Loucy (cell line): Measurements from ENCODE around the gene BRD1.

Experiments used
- H2AFZ ChIP-seq: fragments of 200-600 bp; sonication (generic); 2 replicates; pipeline ENCODE4 v1.6.0; 2016; ENCODE audit warnings: antibody characterized with exemption, mild to moderate bottlenecking, low read length, moderate library complexity
- H3F3A ChIP-seq: fragments of 200-600 bp; 2 replicates; pipeline ENCODE4 v1.6.0; 2016; ENCODE audit warnings: antibody characterized with exemption, low read depth, mild to moderate bottlenecking
- H3K27me3 ChIP-seq: fragments of 200-600 bp; sonication (generic); 2 replicates; pipeline ENCODE4 v1.6.1; 2014; ENCODE audit warnings: low read length, mild to moderate bottlenecking; ENCODE audit not compliant: insufficient read depth, poor library complexity, severe bottlenecking
- H3K36me3 ChIP-seq: fragments of 200-600 bp; sonication (generic); 2 replicates; pipeline ENCODE4 v1.6.1; 2016; ENCODE audit warnings: low read length; ENCODE audit not compliant: insufficient read depth
- H3K4me1 ChIP-seq: fragments of 200-600 bp; sonication (generic); 2 replicates; pipeline ENCODE4 v1.5.1; 2014; ENCODE audit warnings: low read length, mild to moderate bottlenecking; ENCODE audit not compliant: insufficient read depth, poor library complexity, severe bottlenecking
- H3K4me2 ChIP-seq: fragments of 200-600 bp; sonication (generic); 2 replicates; pipeline ENCODE4 v1.6.0; 2014; ENCODE audit warnings: antibody characterized with exemption, low read length, low read depth, mild to moderate bottlenecking; ENCODE audit not compliant: poor library complexity, severe bottlenecking
- H3K4me3 ChIP-seq: fragments of 200-600 bp; sonication (generic); 2 replicates; pipeline ENCODE4 v1.5.1; 2014; ENCODE audit warnings: low read length, mild to moderate bottlenecking, mixed read lengths; ENCODE audit not compliant: poor library complexity, severe bottlenecking
- H3K79me2 ChIP-seq: fragments of 200-600 bp; sonication (generic); 2 replicates; pipeline ENCODE4 v1.6.1; 2014; ENCODE audit warnings: low read length; ENCODE audit not compliant: insufficient read depth
- H3K9ac ChIP-seq: fragments of 200-600 bp; sonication (generic); 2 replicates; pipeline ENCODE4 v1.6.0; 2014; ENCODE audit warnings: mild to moderate bottlenecking, low read depth, low read length, moderate library complexity; ENCODE audit not compliant: poor library complexity, severe bottlenecking
- H3K9me2 ChIP-seq: fragments of 200-600 bp; sonication (generic); replicated peaks from 2 replicates; pipeline ENCODE4 v1.6.1; 2016; ENCODE audit warnings: low read depth, low read length, mixed read lengths
- H3K9me3 ChIP-seq: fragments of 200-600 bp; sonication (generic); 2 replicates; pipeline ENCODE4 v1.6.1; 2014; ENCODE audit warnings: mild to moderate bottlenecking, antibody characterized with exemption, low read length, low read depth; ENCODE audit not compliant: insufficient read depth
- H4K20me1 ChIP-seq: fragments of 200-600 bp; sonication (generic); 2 replicates; pipeline ENCODE4 v1.6.0; 2014; ENCODE audit warnings: antibody characterized with exemption, low read length, mild to moderate bottlenecking; ENCODE audit not compliant: insufficient read depth, poor library complexity, severe bottlenecking
- EZH2phosphoT487 ChIP-seq: fragments of 200-600 bp; IDR thresholded peaks from 2 replicates; pipeline ENCODE4 v1.6.1; 2018; ENCODE audit warnings: antibody characterized with exemption, mild to moderate bottlenecking, moderate library complexity, borderline replicate concordance
- TF ChIP-seq, protein P1 (sequence below): fragments of 200-600 bp; sonication (generic); conservative IDR thresholded peaks from 2 replicates; pipeline ENCODE4 v1.5.1; 2014; ENCODE audit warnings: mild to moderate bottlenecking, antibody characterized with exemption, low read length

BRD1 gene

DNA sequence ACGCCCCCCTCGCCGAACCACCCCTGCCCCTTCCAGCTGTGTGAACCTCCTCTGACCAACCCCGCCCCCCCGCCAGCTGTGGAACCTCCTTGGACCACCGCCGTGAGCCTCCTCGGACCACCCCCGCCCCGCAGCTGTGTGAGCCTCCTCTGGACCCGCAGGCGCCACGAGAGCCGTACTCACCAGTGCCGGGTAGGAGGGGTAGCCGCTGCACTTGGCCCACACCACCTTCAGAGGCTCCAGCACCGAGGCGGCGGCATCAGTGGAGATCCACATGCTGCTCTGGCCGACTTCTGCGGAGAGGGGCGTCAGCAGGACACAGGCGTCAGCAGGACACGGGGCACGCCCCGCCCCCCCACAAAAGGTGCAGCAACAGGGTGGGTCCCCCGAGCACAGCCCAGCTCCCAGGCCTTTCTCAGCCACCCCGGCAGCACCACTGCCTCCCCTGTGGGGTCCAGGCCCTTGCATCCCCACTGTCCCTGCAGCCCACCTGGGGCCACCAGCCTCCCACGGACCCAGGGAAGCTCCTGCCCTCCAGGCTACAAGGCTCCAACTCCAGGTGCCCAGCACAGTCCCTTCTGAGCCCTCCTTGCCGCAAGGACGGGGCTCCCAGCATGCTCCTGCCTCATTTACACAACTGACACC lies 51.7 kb downstream of the BRD1 start:
- Histone ChIP-seq H3K36me3 (peaks cover 85% of the 10 kb centered on the region; the same call in 1 of the 2 replicates), H3K4me1 (no peaks in the 10 kb centered on the region), H3K4me2 (no peak overlapping the region), H4K20me1 (peaks cover 45% of the 10 kb centered on the region), H3K79me2 (peaks cover 41% of the 10 kb centered on the region), H2AFZ (no peak overlapping the region), H3K4me3 (no peak overlapping the region), H3K9ac (no peak overlapping the region), H3K9me2 (no peaks in the 10 kb centered on the region), H3K27me3 (no peaks in the 10 kb centered on the region), H3K9me3 (no peaks in the 10 kb centered on the region), H3F3A (no peaks in the 10 kb centered on the region; the same call in 1 of the 2 replicates)
- TF ChIP-seq EZH2phosphoT487, result no peak
- TF ChIP-seq, protein P1, sequence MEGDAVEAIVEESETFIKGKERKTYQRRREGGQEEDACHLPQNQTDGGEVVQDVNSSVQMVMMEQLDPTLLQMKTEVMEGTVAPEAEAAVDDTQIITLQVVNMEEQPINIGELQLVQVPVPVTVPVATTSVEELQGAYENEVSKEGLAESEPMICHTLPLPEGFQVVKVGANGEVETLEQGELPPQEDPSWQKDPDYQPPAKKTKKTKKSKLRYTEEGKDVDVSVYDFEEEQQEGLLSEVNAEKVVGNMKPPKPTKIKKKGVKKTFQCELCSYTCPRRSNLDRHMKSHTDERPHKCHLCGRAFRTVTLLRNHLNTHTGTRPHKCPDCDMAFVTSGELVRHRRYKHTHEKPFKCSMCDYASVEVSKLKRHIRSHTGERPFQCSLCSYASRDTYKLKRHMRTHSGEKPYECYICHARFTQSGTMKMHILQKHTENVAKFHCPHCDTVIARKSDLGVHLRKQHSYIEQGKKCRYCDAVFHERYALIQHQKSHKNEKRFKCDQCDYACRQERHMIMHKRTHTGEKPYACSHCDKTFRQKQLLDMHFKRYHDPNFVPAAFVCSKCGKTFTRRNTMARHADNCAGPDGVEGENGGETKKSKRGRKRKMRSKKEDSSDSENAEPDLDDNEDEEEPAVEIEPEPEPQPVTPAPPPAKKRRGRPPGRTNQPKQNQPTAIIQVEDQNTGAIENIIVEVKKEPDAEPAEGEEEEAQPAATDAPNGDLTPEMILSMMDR, result no peak

DNA sequence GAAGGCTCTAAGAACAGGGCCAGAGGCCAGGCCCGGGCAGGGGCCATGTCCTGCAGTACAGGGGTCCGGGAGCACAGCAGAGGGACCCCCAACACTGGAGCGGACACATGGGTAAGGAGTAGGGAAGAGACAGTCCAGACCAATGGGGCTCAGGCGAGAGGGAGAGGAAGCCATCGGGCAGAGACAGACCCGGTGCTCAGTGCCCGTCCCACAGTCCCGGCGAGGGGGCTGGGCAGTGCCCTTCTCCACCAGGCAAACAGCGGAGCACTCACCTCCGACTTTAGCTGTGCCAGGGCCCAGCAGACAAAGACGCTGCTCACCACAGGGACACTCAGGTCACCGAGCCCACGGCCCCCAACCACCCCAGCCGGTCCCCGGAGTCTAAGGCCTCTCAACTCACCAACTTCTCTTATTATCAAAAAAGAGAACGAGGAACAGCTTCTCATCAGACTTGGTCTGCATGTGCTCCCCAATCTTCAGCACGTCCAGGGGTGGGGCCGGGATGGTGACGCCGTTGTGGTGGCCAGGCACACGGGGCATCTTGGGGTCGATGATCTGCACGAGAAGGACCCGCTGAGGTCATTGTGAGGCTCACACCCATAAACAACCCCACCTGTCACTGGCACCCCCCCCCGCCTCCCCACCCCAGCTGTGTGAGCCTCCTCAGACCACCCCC lies 52.3 kb downstream of the BRD1 start:
- H3K36me3 ChIP-seq, result peaks cover 78% of the 10 kb centered on the region; the same call in 1 of the 2 replicates
- H3F3A ChIP-seq, result no peaks in the 10 kb centered on the region; the same call in 1 of the 2 replicates
- no peak overlapping the region for H3K4me3 ChIP-seq
- no peak overlapping the region for H3K9ac ChIP-seq
- H3K9me2 ChIP-seq, result no peaks in the 10 kb centered on the region
- H4K20me1 ChIP-seq, result peaks cover 41% of the 10 kb centered on the region
- TF ChIP-seq EZH2phosphoT487, result no peak
- TF ChIP-seq, protein P1, result no peak
- H3K27me3 ChIP-seq, result no peaks in the 10 kb centered on the region
- H3K4me2 ChIP-seq, result no peak overlapping the region
- peaks cover 34% of the 10 kb centered on the region for H3K79me2 ChIP-seq
- no peak overlapping the region for H2AFZ ChIP-seq
- H3K9me3 ChIP-seq, result no peaks in the 10 kb centered on the region
- H3K4me1 ChIP-seq, result no peaks in the 10 kb centered on the region

DNA sequence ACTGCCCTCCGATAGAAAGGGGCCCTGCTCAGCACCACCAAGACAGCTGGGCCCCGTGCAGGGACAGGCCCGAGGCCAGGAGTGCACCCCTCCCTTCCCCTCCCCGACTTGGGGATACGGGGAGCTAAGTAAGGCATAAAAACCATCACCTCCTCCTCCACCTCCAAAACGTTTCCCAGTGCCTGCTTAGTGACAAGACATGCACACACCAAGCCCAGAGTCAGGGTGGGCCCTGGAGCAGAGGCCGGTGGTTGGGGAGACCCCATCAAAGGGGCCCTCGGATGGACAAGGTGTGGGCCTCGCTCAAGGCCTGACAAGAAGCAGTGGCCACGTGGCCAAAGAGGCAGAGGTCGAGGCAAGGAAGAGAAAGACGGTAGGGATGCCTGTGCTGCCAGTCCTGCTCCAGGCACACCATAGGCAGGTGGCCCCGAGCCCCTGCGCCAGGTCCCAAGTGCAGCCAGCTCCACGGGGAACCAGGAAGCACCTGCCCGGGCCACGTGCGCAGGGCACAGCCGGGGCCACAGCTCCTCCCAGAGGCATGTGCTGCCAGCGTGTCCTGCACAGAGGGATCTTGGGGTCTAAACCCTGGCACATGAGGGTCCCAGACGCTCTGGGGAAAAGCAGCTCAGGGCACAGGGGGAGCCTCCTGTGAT lies 53.0 kb downstream of the BRD1 start:
- peaks cover 27% of the 10 kb centered on the region for H3K79me2 ChIP-seq
- no peak overlapping the region for H3K4me3 ChIP-seq
- H3K27me3 ChIP-seq, result no peaks in the 10 kb centered on the region
- H3K4me1 ChIP-seq, result no peaks in the 10 kb centered on the region
- H3K9ac ChIP-seq, result no peak overlapping the region
- H4K20me1 ChIP-seq, result peaks cover 34% of the 10 kb centered on the region
- H3K9me3 ChIP-seq, result no peaks in the 10 kb centered on the region
- H3F3A ChIP-seq, result no peaks in the 10 kb centered on the region; the same call in 1 of the 2 replicates
- no peaks in the 10 kb centered on the region for H3K9me2 ChIP-seq
- TF ChIP-seq, protein P1, result no peak
- no peak for TF ChIP-seq EZH2phosphoT487
- peaks cover 71% of the 10 kb centered on the region; the same call in 1 of the 2 replicates for H3K36me3 ChIP-seq
- no peak overlapping the region for H3K4me2 ChIP-seq
- H2AFZ ChIP-seq, result no peak overlapping the region
